Uterus (tissue), 4 donors: ENCODE data around the gene CDH13. TPM values are rescaled to one million over a fixed set of nuclear protein-coding genes. Genes with fewer than 3 reads are reported as not detected.

Source experiments
- DNase-seq, 2 donors: peaks; one replicate each; pipeline ENCODE4 v3.0.0-alpha.2; 2019 to 2020
- H3K27ac ChIP-seq, 2 donors: fragments of 200-600 bp; sonication (generic); 1 replicate in 1 of 2; 2 replicates in 1 of 2; pipeline ENCODE4 v1.5.1; 2016 to 2018
- H3K27me3 ChIP-seq, 2 donors: fragments of 200-600 bp; sonication (generic); one replicate each; pipeline ENCODE4 v1.5.1; 2018 to 2019; ENCODE audit warnings: control low read depth in 1 of 2
- H3K36me3 ChIP-seq, 2 donors: fragments of 200-600 bp; sonication (generic); one replicate each; pipeline ENCODE4 v1.5.1; 2019; ENCODE audit warnings: control low read depth in 1 of 2
- H3K4me1 ChIP-seq, 2 donors: fragments of 200-600 bp; sonication (generic); one replicate each; pipeline ENCODE4 v1.5.1; 2018 to 2019; ENCODE audit warnings: control low read depth in 1 of 2
- H3K4me3 ChIP-seq, 2 donors: fragments of 200-600 bp; sonication (generic); 1 replicate in 1 of 2; 2 replicates in 1 of 2; pipeline ENCODE4 v1.5.1; 2018 to 2019; ENCODE audit warnings: mild to moderate bottlenecking in 1 of 2
- H3K9me3 ChIP-seq, 2 donors: fragments of 200-600 bp; sonication (generic); one replicate each; pipeline ENCODE4 v1.5.1; 2019; ENCODE audit warnings: control low read depth in 1 of 2
- POLR2A ChIP-seq, 2 donors: fragments of 450-650 bp; IDR thresholded peaks; one replicate each; pipeline ENCODE4 v1.6.1; 2016; ENCODE audit warnings: antibody characterized with exemption in 2 of 2, mild to moderate bottlenecking in 1 of 2, moderate library complexity in 1 of 2
- intact Hi-C: fragments of 100-400 bp; cut with DNase I; formaldehyde crosslinking; loops from one replicate; pipeline ENCODE4 v1.15.1; 2023; ENCODE audit warnings: low total_unique reads
- total RNA-seq, 4 donors: library from RNA; depleted of rRNA in 3 of 4; stranded (reverse); fragments of >200 nt in 3 of 4; gene quantifications; one replicate each; pipeline versions ENCODE4 v1.1.0 to v1.2.4, GENCODE V29; 2014 to 2023
- TF ChIP-seq, protein P1 (sequence below), 4 experiments: fragments of 200-600 bp in 2 of 4; fragments of 450-650 bp in 2 of 4; sonication (generic) in 2 of 4; IDR thresholded peaks; one replicate each; pipeline ENCODE4 v1.5.1; 2016 to 2019; ENCODE audit warnings: antibody characterized with exemption in 4 of 4, mild to moderate bottlenecking in 2 of 4, moderate library complexity in 1 of 4
- donor health status: DM: yes; HTN: yes; CAD: no.

Gene CDH13
- total RNA-seq, 4 donors from 2014 or later = 49.1 to 99.4 (median 82.7) TPM

DNA sequence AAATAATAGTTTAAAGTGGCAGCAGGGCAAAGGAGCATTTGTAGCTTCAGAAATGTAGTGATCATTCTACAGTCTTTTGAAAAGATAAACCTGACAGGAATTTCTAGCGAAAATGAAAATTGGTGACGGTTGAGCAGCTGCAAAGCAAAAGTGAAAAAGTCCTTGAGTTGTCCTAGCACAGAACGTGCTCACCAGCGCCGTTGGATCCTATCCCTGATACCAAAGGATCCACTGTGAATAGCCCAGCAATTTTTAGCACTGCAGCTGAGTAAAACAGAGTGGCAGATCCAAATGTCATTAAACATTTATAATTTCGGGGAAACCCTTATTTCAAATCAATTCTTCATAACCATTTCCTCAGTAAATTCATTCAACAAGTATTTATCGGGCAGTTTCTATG lies 727.2 kb downstream of the CDH13 start:
- Histone ChIP-seq H3K9me3 (no peaks in the 10 kb centered on the region), H3K4me1 (no peaks in the 10 kb centered on the region), H3K4me3 (no peak overlapping the region), H3K27me3 (no peaks in the 10 kb centered on the region), H3K27ac (no peak overlapping the region), H3K36me3 (no peaks in the 10 kb centered on the region)
- TF ChIP-seq, protein P1, sequence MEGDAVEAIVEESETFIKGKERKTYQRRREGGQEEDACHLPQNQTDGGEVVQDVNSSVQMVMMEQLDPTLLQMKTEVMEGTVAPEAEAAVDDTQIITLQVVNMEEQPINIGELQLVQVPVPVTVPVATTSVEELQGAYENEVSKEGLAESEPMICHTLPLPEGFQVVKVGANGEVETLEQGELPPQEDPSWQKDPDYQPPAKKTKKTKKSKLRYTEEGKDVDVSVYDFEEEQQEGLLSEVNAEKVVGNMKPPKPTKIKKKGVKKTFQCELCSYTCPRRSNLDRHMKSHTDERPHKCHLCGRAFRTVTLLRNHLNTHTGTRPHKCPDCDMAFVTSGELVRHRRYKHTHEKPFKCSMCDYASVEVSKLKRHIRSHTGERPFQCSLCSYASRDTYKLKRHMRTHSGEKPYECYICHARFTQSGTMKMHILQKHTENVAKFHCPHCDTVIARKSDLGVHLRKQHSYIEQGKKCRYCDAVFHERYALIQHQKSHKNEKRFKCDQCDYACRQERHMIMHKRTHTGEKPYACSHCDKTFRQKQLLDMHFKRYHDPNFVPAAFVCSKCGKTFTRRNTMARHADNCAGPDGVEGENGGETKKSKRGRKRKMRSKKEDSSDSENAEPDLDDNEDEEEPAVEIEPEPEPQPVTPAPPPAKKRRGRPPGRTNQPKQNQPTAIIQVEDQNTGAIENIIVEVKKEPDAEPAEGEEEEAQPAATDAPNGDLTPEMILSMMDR (IDR thresholded peaks at IDR 0.05) = no peak
- intact Hi-C loops = no loop called here
- no peak for DNase-seq

DNA sequence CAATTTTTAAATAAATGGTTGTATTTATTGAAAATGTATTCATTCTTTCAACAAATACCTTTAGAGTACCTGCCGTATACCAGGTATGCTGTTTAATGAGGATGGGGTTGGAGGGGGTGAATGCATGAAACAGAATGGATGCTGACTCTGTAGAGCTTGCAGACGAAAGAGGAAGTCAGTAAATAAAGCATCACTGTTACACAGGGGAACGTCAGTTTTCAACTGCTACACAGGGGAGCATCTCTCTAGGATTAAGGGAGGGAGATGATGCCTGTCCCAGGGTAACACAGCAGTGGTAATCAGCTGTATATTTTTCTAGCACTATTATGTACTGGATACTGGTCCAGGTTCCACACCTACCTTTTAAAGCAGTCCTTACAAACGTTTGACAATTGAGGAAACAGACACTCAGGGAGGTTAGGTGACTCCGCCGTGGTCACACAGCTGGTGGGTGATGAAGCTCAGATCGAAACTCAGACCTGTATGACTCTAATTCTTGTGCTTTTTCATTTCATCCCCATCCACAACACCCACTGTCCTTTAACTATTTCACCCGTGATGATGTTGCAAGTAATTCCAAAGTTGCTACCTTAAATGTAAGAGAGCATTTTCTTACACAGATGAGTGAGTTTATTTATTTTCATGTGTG lies 728.9 kb downstream of the CDH13 start:
- DNase-seq = no peak
- no peaks in the 10 kb centered on the region for H3K27me3 ChIP-seq
- intact Hi-C loops = no loop called here
- no peak overlapping the region for H3K4me3 ChIP-seq
- H3K9me3 ChIP-seq = no peaks in the 10 kb centered on the region
- no peak overlapping the region for H3K27ac ChIP-seq
- H3K36me3 ChIP-seq = no peaks in the 10 kb centered on the region
- no peak for TF ChIP-seq POLR2A (IDR thresholded peaks at IDR 0.05)
- TF ChIP-seq, protein P1 (IDR thresholded peaks at IDR 0.05) = no peak
- no peaks in the 10 kb centered on the region for H3K4me1 ChIP-seq

DNA sequence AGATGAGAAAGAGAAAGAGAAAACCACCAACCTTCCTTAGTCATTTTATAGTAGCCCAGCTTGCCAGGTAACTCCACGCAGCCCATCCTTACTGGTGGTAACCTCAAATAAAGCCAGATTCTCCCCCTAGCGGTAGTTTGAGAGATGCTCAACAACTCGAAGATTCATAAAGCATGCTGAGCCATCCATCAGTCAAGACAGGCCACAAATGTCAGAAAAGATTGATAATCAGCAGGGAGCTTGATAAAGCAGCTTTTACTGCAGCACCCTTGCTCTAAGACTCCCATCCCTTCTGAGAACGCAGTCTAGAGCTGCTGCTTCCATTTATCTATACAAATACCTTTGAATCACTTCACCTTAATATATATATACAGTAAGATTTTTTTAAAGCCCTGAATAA lies 729.5 kb downstream of the CDH13 start:
- H3K36me3 ChIP-seq = no peaks in the 10 kb centered on the region
- H3K4me1 ChIP-seq = no peaks in the 10 kb centered on the region
- peak in 1 of 2 donors; percentile 33 for DNase-seq
- no peaks in the 10 kb centered on the region for H3K27me3 ChIP-seq
- H3K9me3 ChIP-seq = no peaks in the 10 kb centered on the region
- H3K27ac ChIP-seq = no peak overlapping the region
- intact Hi-C loops = no loop called here
- TF ChIP-seq, protein P1 (IDR thresholded peaks at IDR 0.05) = peak; percentile 45 to 56 (median 53)
- no peak for TF ChIP-seq POLR2A (IDR thresholded peaks at IDR 0.05)
- no peak overlapping the region for H3K4me3 ChIP-seq

DNA sequence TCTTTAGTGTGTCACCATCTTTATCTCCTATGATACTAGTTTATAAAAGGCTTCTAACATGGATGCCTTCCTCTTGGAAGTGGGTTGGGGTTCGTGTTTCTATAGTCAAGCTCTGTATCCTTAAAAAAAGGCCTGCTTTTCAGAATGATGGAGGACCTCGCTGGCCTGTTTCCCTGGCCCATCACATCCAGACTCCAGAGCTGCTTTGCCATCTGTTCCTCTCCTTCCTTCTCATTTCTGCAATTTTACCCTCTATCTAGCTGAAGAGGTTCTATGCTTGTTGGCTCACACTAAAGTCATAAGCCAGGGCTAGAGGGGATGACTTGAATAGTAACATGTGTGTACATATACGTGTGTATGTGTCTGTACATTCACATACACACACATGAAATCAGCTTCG lies 730.2 kb downstream of the CDH13 start:
- no peak for DNase-seq
- Histone ChIP-seq H3K4me1 (no peaks in the 10 kb centered on the region), H3K4me3 (no peak overlapping the region), H3K27ac (no peak overlapping the region), H3K36me3 (no peaks in the 10 kb centered on the region), H3K27me3 (no peaks in the 10 kb centered on the region), H3K9me3 (no peaks in the 10 kb centered on the region)
- TF ChIP-seq, protein P1 (IDR thresholded peaks at IDR 0.05) = no peak
- no peak for TF ChIP-seq POLR2A (IDR thresholded peaks at IDR 0.05)
- intact Hi-C loops = no loop called here

DNA sequence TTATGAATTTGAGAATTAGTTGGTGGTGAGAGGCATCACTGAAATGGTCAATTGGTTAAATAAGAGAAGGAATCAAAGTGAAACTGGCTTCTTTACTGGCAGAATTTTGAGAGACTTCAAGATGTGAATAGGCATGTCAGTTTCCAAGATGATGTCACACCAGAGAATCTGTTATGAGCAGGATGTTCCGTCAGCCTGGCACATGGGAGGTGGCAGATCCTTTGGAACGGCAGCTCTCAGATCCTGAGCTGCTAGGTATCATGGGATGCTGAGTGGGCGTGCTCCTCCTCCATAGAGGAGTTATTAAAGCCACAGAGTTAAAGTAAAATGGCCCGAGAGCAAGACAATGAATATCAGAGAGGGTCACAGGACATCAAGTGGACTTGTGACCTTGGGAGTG lies 736.8 kb downstream of the CDH13 start:
- TF ChIP-seq, protein P1 (IDR thresholded peaks at IDR 0.05) = no peak
- TF ChIP-seq POLR2A (IDR thresholded peaks at IDR 0.05) = no peak
- Histone ChIP-seq H3K4me3 (no peak overlapping the region), H3K9me3 (no peaks in the 10 kb centered on the region), H3K36me3 (no peaks in the 10 kb centered on the region), H3K27me3 (no peaks in the 10 kb centered on the region), H3K4me1 (no peaks in the 10 kb centered on the region), H3K27ac (no peak overlapping the region)
- intact Hi-C loops = no loop called here
- DNase-seq = no peak
